HUES48 (cell line): ENCODE data around the gene AMPH.

Experiments used
- H3K27ac ChIP-seq: one replicate; pipeline ENCODE4 v1.7.0; 2013; ENCODE audit warnings: low read depth, low read length, inconsistent platforms
- H3K27me3 ChIP-seq: 2 replicates; pipeline ENCODE4 v1.6.1; 2013; ENCODE audit warnings: mild to moderate bottlenecking, low read length; ENCODE audit not compliant: control insufficient read depth, insufficient read depth
- H3K36me3 ChIP-seq: 2 replicates; pipeline ENCODE4 v1.6.1; 2013; ENCODE audit warnings: low read length; ENCODE audit not compliant: control insufficient read depth, insufficient read depth
- H3K4me1 ChIP-seq: 2 replicates; pipeline ENCODE4 v1.6.1; 2013; ENCODE audit warnings: mild to moderate bottlenecking, low read length; ENCODE audit not compliant: control insufficient read depth, insufficient read depth
- H3K4me3 ChIP-seq: 2 replicates; pipeline ENCODE4 v1.5.1; 2013; ENCODE audit warnings: mild to moderate bottlenecking, low read depth, low read length
- H3K9ac ChIP-seq: 2 replicates; pipeline ENCODE4 v1.6.1; 2013; ENCODE audit warnings: mild to moderate bottlenecking, low read depth, low read length, moderate library complexity
- H3K9me3 ChIP-seq: 2 replicates; pipeline ENCODE4 v1.6.1; 2013; ENCODE audit warnings: low read length; ENCODE audit not compliant: control insufficient read depth, insufficient read depth

The AMPH gene

DNA sequence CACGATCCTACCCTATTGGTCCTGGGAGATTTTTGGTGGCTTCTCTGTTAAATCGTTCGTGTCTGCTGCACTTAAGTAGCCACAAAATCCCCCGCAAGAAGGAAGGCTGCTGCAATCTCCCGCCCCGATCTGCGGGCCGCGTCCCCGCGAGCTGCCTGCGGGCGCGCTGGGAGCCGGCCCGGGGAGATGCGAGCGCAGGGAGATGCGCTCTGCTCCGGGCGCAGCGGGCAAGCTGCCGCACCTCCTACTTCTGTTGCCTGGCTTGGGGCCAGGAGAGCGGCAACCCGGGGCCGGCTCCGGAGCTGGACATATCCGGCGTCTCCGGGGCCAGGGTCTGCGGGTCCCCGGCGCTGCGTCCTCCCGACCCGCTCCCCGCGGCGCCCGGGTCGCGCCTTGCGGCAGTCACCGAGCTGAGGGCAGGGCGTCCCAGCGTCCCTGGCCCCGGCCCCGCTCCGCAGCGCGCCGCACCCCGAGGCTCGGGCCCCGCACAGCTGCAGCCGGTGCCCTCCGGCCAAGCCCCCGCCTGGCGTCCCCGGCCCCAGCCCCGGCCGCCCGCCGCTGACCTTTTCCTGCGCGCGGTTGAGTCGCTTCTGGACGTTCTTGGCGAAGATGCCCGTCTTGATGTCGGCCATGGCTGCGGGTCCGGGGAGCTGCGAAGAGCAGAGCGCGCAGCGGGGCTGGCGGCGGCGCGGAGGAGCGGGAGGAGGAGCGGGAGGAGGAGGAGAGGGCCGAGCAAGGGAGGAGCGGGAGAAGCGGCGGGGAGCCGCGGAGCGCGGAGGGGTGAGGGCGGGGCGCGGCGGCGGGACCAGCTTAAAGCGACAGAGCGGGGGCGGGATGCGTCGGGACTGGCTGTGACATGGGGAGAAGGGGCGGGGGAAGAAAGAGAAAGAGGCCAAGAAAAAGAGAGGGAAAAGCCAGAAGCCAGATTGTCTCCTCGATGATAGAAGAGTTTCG, at the start of gene AMPH:
Gene AMPH, minus strand, starts transcription at position 654 of the 954 bp plus-strand sequence. Its CDS starts 22 bp downstream, at position 632.
- Histone ChIP-seq H3K4me1 (peaks cover 3% of the 10 kb centered on the region; the same call in 1 of the 2 replicates), H3K9ac (no peak within 1 kb of the TSS; the same call in 1 of the 2 replicates), H3K9me3 (no peaks in the 10 kb centered on the region), H3K27ac (no peak within 1 kb of the TSS), H3K36me3 (no peaks in the 10 kb centered on the region), H3K27me3 (peaks cover 47% of the 10 kb centered on the region), H3K4me3 (peak within 1 kb of the TSS; percentile 70)

- Histone ChIP-seq H3K4me3 (no peak overlapping the region), H3K4me1 (peaks cover 8% of the 10 kb centered on the region), H3K27ac (no peak overlapping the region), H3K27me3 (no peaks in the 10 kb centered on the region), H3K9me3 (no peaks in the 10 kb centered on the region), H3K9ac (no peak overlapping the region), H3K36me3 (no peaks in the 10 kb centered on the region)
Observed at GRCh38 chr7:38679419-38679818, 48.2 kb upstream of the AMPH start.

- H3K27me3 ChIP-seq, result no peaks in the 10 kb centered on the region
- no peaks in the 10 kb centered on the region for H3K9me3 ChIP-seq
- no peak overlapping the region for H3K9ac ChIP-seq
- H3K27ac ChIP-seq, result no peak overlapping the region
- H3K4me1 ChIP-seq, result peaks cover 8% of the 10 kb centered on the region
- no peaks in the 10 kb centered on the region for H3K36me3 ChIP-seq
- H3K4me3 ChIP-seq, result no peak overlapping the region
Observed at GRCh38 chr7:38678698-38679054, 47.5 kb upstream of the AMPH start.

- Histone ChIP-seq H3K9me3 (no peaks in the 10 kb centered on the region), H3K9ac (no peak overlapping the region), H3K4me1 (peaks cover 8% of the 10 kb centered on the region), H3K27me3 (no peaks in the 10 kb centered on the region), H3K27ac (no peak overlapping the region), H3K36me3 (no peaks in the 10 kb centered on the region), H3K4me3 (no peak overlapping the region)
Observed at GRCh38 chr7:38677981-38678697, 47.0 kb upstream of the AMPH start.

GRCh38 chr7:38675494-38676106, 44.4 kb upstream of the AMPH start:
- no peaks in the 10 kb centered on the region for H3K9me3 ChIP-seq

GRCh38 chr7:38674513-38674912, 43.3 kb upstream of the AMPH start:
- Histone ChIP-seq H3K27ac (no peak overlapping the region), H3K36me3 (no peaks in the 10 kb centered on the region), H3K4me1 (no peaks in the 10 kb centered on the region), H3K27me3 (no peaks in the 10 kb centered on the region), H3K4me3 (no peak overlapping the region), H3K9ac (no peak overlapping the region), H3K9me3 (no peaks in the 10 kb centered on the region)

More at GRCh38 chr7:38675494-38676106, 44.4 kb upstream of the AMPH start:
- Histone ChIP-seq H3K36me3 (no peaks in the 10 kb centered on the region), H3K4me1 (no peaks in the 10 kb centered on the region), H3K9ac (no peak overlapping the region), H3K27me3 (no peaks in the 10 kb centered on the region), H3K27ac (peak overlapping the region; percentile 42), H3K4me3 (no peak overlapping the region)

GRCh38 chr7:38673795-38674194, 42.6 kb upstream of the AMPH start:
- Histone ChIP-seq H3K27me3 (no peaks in the 10 kb centered on the region), H3K4me1 (no peaks in the 10 kb centered on the region), H3K27ac (no peak overlapping the region), H3K9ac (no peak overlapping the region), H3K9me3 (no peaks in the 10 kb centered on the region), H3K4me3 (no peak overlapping the region), H3K36me3 (no peaks in the 10 kb centered on the region)

- Histone ChIP-seq H3K36me3 (no peaks in the 10 kb centered on the region), H3K4me1 (no peaks in the 10 kb centered on the region), H3K4me3 (no peak overlapping the region), H3K27me3 (no peaks in the 10 kb centered on the region), H3K9me3 (no peaks in the 10 kb centered on the region), H3K9ac (no peak overlapping the region), H3K27ac (no peak overlapping the region)
Observed at GRCh38 chr7:38671911-38672905, 41.0 kb upstream of the AMPH start.

DNA sequence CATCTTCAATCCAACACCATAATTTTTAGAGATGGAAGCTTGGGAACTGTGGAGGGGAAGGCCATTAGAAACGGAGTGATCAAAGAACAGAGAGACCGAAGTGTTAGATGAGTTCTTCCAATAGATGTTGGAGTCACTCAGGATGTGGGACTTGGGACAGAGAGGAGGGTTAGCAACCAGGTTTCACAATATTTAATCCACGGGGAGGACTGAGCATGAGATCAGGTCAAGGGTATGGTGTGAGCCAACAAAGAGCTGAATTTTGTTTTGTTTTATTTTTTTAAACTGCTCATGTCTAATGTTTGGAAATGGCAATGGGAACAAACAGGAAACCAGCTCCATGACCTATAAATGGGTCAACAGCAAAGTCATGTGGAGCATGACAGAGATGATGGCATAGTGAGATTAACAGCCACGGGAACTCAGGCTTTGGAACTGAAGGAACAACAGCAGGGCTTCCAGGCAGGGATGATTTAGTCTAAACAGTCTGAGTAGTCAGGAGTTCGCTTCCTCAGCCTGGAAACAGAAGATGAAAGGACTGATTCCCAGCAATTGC, 38.9 kb upstream of the AMPH start:
- Histone ChIP-seq H3K4me1 (no peaks in the 10 kb centered on the region), H3K36me3 (no peaks in the 10 kb centered on the region), H3K27me3 (no peaks in the 10 kb centered on the region), H3K9ac (no peak overlapping the region), H3K27ac (no peak overlapping the region), H3K9me3 (no peaks in the 10 kb centered on the region), H3K4me3 (no peak overlapping the region)

DNA sequence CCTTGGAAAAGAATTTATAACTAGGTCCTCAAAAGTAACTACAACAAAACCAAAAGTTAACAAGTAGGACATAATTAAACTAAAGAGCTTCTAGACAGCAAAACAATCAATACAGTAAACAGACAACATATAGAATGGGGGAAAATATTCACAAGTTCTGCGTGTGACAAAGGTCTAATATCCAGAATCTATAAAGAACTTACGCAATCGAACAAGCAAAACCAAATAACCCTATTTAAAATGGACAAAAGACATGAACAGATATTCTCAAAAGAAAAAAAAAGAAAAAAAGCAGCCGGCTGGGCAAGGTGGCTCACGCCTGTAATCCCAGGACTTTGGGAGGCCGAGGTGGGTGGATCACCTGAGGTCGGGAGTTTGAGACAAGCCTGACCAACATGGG, 33.8 kb upstream of the AMPH start:
- no peaks in the 10 kb centered on the region for H3K36me3 ChIP-seq
- H3K4me1 ChIP-seq, result no peaks in the 10 kb centered on the region
- H3K27ac ChIP-seq, result no peak overlapping the region
- no peaks in the 10 kb centered on the region for H3K27me3 ChIP-seq
- no peak overlapping the region for H3K9ac ChIP-seq
- no peaks in the 10 kb centered on the region for H3K9me3 ChIP-seq
- H3K4me3 ChIP-seq, result no peak overlapping the region
